Ovary (tissue), 3 donors: ENCODE results near the gene DNAH8.

Experiments used
- CTCF ChIP-seq, 3 donors: fragments of 450-650 bp in 2 of 3; fragments of 200-600 bp in 1 of 3; IDR thresholded peaks; one replicate each; pipeline versions ENCODE4 v1.5.1 to v1.8.0; 2016 to 2022; ENCODE audit warnings: antibody characterized with exemption in 3 of 3, mild to moderate bottlenecking in 1 of 3
- EP300 ChIP-seq: sonication (generic); formaldehyde crosslinking; IDR thresholded peaks from one replicate; pipeline ENCODE4 v1.6.1; 2017; ENCODE audit warnings: antibody characterized with exemption
- POLR2A ChIP-seq: fragments of 450-650 bp; IDR thresholded peaks from one replicate; pipeline ENCODE4 v1.6.1; 2017; ENCODE audit warnings: antibody characterized with exemption, mild to moderate bottlenecking, moderate library complexity
- donor health status: DM: no; HTN: no; CAD: no.

GRCh38 chr6:38794682-38795081 lies 79.6 kb downstream of the DNAH8 start:
- TF ChIP-seq CTCF (IDR thresholded peaks at IDR 0.05) = no peak
- no peak for TF ChIP-seq POLR2A
- no peak for TF ChIP-seq EP300
